ENCODE data around the gene SVOPL.
"Not testable (repeated sequence)": the region's sequence is repeated elsewhere in the genome, so short reads cannot be mapped to it uniquely, and the experiment has no call there.

The SVOPL gene

GRCh38 chr7:138700857-138701536 lies at the start of gene SVOPL:
Gene SVOPL (minus strand): TSS chr7:138701362. CDS start chr7:138679045, 22,317 bp downstream.
- FAIRE-seq = no peak

- no peak for FAIRE-seq
Observed at GRCh38 chr7:138750473-138750872, 49.3 kb upstream of the SVOPL start.

- FAIRE-seq = no peak
Observed at GRCh38 chr7:138749960-138750359, 48.8 kb upstream of the SVOPL start.

GRCh38 chr7:138748666-138749065 lies 47.5 kb upstream of the SVOPL start:
- FAIRE-seq = no peak

- no peak for FAIRE-seq
Observed at GRCh38 chr7:138746073-138746472, 44.9 kb upstream of the SVOPL start.

- no peak for FAIRE-seq
Observed at GRCh38 chr7:138745189-138745588, 44.0 kb upstream of the SVOPL start.

- no peak for FAIRE-seq
Observed at GRCh38 chr7:138741453-138741735, 40.2 kb upstream of the SVOPL start.

GRCh38 chr7:138739859-138740258 lies 38.7 kb upstream of the SVOPL start:
- no peak for FAIRE-seq

- peak; percentile 99 for FAIRE-seq
Observed at GRCh38 chr7:138738551-138739335, 37.6 kb upstream of the SVOPL start.

GRCh38 chr7:138738114-138738513 lies 37.0 kb upstream of the SVOPL start:
- FAIRE-seq = peak; percentile 59

- FAIRE-seq = no peak
Observed at GRCh38 chr7:138735399-138735798, 34.2 kb upstream of the SVOPL start.

- FAIRE-seq = not testable (repeated sequence)
Observed at GRCh38 chr7:138731733-138732132, 30.6 kb upstream of the SVOPL start.

GRCh38 chr7:138729444-138729843 lies 28.3 kb upstream of the SVOPL start:
- FAIRE-seq = no peak

- FAIRE-seq = no peak
Observed at GRCh38 chr7:138727336-138728099, 26.4 kb upstream of the SVOPL start.

GRCh38 chr7:138726288-138726687 lies 25.1 kb upstream of the SVOPL start:
- FAIRE-seq = no peak

- FAIRE-seq = no peak
Observed at GRCh38 chr7:138720286-138720685, 19.1 kb upstream of the SVOPL start.

- no peak for FAIRE-seq
Observed at GRCh38 chr7:138716889-138717288, 15.7 kb upstream of the SVOPL start.

GRCh38 chr7:138713191-138713590 lies 12.0 kb upstream of the SVOPL start:
- no peak for FAIRE-seq

- FAIRE-seq = no peak
Observed at GRCh38 chr7:138712652-138713051, 11.5 kb upstream of the SVOPL start.

GRCh38 chr7:138710536-138711385 lies 9.6 kb upstream of the SVOPL start:
- no peak for FAIRE-seq

- no peak for FAIRE-seq
Observed at GRCh38 chr7:138705167-138705566, 4.0 kb upstream of the SVOPL start.

GRCh38 chr7:138701537-138701923 lies 368 bp upstream of the SVOPL start:
- no peak for FAIRE-seq

GRCh38 chr7:138699661-138700060 lies 1.5 kb downstream of the SVOPL start:
- FAIRE-seq = no peak

All from A204.1 (cell line).